Measurements from ENCODE around the gene EEF1G. TPM values are rescaled to one million over a fixed set of nuclear protein-coding genes. Genes with fewer than 3 reads are reported as not detected.

Gene EEF1G
- total RNA-seq, 1 donor from 2014 or later: 1,533 TPM

DNA sequence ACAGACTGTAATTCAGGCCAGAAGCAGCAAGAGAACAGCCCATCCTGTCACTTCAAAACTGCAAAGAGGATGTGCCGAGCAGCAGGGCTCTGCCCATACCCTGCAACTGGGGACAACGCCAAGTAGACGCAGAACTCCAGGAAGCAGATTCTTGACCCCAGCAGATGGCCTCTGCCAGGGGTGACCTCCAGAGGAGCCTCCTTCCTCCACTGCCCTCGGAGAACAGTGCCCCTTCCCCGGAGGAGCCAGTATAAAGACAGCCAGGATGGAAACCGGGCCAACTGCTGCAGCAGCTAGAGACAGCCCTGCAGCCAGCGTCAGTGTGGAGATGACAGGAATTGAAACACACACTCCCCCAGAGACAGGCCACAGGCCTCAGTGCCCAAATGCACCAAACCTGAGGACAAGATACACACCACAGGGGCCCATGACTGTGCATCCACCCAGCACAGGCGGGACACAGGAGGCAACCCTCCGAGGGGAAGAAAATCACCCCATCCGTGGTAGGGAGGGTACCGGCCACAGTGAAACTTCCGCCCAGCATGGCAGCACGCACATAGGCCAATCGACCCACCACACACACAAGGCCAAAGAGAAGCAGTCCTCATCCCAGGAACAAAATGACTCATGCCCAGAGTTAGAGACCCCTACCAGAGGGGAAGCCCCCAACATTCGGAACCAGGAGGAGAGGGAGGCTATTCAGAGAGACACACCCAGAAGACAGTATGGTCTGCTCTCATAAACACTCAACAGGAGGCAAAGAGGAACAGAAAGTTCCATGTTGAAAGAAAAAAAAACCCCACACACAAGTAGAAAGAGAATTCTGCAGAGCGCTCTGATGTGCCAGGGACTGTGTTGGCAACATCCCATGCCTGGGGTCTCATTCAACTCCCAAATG is 32.6 kb downstream of the EEF1G start:
- DNase-seq (ENCODE audit: low read depth in 2 of 2): peak; percentile 40 to 43

DNA sequence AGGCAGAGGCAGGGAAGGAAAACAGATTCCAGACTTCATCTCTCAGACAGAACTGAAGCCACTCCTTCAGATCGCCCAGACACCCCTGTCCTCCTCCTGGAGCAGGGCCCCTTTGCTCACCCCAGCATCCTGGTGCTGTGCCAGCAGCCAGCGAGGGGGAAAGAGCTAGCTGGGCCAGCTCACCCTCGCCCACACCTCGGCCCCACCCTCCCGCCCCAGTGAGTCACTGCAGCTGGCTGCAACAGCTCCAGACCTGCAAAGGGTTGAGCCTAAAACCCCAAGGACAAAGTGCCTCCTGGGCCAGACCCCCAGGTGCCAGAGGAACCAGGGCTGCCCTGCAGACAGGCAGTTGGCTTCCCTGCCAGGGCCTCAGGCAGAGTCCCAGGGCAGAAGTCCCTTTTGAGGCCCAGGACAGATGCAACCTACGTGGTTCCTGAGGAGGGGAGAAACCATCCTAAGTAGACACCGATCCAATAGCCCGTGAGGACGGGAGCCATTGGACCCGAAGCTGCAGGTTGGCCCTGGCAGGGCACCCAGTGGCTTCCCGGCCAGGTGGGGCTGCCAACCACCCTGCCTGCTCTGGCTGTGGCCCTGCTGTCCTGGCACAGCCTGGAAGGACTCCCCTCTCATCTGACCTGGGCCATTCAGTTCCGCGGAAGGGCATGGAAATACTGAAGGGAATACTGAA is 34.3 kb downstream of the EEF1G start:
- DNase-seq (ENCODE audit: low read depth in 2 of 2): peak; percentile 46 to 75

DNA sequence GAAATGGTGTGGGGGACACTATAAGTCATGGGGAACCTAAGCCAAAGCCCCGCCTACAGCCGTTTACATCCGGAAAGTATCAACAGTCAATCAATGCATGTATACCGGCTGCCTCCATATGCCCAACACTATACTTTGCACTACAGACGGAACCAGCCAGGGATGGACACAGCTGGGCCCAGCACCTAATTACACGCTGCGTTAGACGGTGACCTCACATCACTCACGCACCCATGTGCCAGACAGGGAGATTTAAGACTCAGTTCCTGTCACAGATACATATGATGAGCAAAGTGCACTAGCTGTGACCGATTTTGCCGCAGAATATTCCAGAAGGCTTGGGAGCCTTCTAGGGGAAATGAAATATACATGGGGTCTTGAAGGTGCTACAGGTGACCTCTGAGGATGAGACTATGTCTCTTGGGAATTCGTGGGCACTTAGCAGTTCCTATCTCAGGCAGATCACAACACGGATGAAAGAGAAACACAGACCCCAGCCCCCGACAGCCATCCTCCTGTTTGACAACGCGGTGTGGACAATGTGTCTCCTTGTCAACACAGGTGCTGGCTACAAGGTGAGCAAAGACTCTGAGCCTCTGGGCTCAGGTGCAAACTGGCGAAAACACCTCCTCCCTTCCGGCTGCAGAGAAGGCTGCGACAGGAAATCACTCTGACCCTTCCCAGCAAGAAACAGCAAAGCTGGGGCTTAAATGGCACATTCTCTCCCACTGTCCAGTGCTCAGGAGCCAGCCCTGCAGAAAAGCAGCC is 35.0 kb downstream of the EEF1G start:
- peak in 1 of 2 donors; percentile 24 for DNase-seq (ENCODE audit: low read depth in 2 of 2)

DNA sequence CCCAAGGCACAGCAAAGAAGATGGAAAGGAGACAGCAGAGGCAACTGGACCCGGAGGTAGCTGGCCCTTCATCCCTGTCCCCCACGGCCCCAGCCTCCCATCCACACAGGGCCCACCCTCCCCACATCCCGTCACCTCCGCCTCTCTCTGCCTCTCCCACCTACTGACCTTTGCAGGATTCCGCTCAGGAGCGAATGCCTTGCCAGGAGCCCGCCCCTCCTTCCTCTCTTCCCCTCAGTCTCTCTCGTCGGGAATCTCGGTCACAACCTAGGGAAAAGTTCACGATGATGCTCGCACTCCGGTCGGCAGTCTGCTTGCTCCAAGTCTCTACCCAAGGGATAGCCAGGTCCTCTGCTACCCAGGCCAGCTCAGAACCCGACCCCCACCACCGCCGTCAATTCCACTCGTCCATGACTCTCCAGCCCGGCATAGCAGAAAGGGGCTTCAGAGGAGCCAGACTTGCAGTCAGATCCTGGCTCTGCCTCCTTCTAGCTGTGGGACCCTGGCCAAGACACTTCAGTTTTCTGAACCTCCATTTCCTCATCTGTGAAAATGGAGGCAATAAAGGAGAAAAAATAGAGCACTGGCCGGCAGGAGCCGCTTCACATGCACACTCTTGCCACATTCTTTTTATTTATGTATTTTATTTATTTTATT is 37.3 kb downstream of the EEF1G start:
- DNase-seq (ENCODE audit: low read depth in 2 of 2): peak in 1 of 2 donors; percentile 8

DNA sequence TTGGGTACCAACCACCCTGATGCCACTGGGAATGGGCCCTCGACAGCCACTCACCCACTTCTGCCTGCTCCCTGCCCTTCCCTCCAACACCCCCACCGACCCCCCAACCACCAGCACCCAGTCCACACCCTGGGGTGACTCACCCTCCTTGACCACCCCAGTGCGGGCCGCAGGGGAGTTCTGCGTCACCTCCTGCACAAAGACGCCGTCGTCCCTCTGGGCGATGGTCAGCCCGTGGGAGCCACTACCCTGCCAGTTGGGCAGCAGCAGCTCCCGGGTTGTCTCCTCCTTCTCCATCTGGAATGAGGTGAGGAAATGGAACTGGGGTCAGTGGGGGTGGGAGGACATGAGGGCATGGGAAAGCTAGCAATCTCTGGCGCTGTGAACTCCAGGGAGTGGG is 37.9 kb downstream of the EEF1G start:
- DNase-seq (ENCODE audit: low read depth in 2 of 2): peak in 1 of 2 donors; percentile 20

DNA sequence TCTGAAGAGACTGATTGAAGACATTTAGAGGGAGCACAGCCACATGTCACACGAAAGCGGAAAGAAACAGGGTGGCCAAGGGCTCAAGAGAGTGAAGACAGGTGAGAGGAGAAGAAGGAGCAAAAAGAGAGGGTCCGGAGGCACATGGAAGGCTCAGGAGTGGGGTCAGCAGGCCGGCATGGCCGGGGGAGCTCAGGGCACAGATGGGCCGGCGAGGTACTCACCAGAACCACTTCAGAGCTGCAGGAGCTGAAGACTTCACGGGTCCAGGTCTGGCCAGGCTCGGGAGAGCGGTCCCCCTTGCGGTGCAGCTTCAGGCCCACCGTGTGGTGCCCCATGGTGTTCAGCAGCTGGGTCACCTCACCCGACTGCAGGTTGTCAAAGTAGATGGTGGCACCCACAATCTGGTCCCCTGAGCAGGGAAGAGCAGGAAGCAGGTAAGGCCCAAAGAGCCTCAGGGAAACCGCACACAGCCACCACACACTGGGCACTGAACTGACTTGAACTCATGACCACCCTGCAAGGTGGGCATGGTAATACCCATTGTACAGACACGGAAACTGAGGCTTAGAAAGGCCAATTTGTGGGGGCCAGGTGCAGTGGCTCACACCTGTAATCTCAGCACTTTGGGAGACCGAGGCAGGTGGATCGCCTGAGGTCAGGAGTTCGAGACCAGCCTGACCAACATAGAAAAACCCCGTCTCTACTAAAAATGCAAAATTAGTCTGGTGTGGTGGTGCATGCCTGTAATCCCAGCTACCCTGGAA is 38.7 kb downstream of the EEF1G start:
- DNase-seq (ENCODE audit: low read depth in 2 of 2): no peak

DNA sequence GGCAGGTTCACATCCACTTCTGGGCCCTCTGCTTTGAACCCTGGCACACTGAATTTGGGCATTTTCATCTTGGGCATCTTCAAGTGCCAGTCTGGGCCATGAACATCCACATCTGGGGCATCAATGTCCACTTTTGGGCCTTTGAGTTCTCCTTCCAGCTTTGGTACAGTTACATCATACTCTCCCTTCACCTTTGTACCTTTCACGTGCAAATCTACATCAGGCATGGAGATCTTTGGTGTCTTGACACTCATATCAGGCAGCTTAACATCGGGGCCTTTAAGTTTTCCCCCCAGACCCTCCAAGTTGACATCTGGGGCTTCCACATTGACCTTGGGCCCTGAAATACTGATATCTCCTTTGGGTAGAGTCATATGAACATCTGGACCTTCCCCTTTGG is 41.6 kb downstream of the EEF1G start:
- DNase-seq (ENCODE audit: low read depth in 2 of 2): no peak

DNA sequence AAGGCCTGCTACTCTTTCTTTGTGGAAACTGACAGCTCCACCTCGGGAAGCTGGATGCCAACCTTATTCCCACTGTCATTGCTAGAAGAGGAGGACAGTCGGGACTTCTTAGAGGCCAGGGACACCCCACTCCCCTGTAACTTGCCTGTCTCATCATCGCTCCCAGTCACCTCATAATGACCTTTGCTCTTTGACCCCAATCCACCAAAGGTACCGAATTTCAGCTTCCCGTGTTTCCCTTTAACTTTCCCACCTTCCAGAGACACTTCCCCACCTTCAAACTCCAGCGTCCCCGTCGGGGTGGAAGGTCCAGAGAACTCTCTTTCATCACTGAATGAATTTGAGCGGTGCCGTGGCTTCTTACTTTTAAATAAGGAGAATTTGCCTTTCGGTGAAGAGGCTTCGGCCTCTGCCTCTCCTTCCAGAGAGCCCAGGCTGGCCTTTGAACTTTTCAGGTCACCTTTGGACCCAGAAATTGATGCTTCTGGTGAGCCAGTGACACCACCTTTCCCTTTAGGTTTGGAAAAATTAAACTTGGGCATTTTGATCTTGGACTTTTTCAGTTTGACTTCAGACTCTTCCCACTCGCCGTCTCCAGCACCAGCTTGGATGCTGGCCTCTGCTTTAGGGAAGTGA is 56.8 kb downstream of the EEF1G start:
- DNase-seq (ENCODE audit: low read depth in 2 of 2): no peak

DNA sequence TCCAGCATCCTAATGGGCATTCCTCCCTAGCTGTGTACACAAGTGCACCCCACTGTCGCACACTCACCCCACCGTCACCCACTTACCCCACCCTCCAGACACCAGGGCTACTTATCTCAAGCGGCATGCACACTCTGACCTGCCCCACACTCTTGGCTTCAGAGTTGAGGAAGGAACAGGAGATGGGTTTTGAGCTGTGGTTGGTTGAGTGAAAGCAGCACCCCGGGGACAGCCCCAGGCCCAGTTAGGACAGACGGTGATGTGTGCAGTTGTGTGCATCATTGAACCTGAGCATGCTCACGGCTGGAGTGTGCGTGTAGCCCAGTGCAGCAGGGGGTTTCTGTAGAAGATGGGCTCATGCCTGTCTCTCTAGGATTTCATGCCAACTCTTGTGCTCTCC is 59.5 kb downstream of the EEF1G start:
- DNase-seq (ENCODE audit: low read depth in 2 of 2): no peak

DNA sequence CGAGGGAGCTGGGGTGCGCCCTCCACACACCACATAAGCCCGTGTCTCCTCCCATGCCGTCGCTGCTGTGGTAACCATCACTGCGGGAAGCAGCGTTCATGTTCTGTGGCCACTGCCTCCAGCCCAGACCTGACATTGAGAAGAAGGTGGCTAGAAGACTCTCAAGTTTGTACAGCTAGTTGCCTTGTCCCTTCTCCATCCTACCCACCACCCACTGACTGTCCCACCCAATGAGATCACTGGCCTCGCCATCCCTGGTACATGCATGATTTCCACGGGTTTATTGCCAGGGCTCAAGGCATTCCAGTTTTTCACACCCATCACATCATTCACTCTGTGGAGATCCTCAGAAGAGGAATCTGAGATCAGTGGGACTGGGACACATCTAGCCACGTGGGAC is 60.1 kb downstream of the EEF1G start:
- DNase-seq (ENCODE audit: low read depth in 2 of 2): no peak

DNA sequence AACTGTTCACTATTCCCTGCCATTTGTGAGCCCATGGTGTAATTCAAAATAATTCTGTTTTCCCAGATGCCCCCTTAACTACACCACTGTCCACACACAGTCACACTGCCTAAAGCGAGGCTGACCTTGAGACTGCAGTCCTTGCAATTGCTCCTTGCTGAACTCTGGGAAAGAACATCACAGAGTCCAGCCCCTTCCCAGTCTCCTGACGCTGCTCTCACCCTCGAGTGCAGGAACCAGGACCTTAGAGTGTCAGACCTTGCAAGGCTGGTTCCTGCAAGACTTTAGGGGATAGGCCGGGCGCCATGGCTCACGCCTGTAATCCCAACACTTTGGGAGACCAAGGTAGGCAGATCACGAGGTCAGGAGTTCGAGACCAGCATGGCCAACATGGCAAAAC is 60.7 kb downstream of the EEF1G start:
- DNase-seq (ENCODE audit: low read depth in 2 of 2): no peak

Other genes starting within 250 kb of the EEF1G start
- 10.5 and 33.3 TPM in 2 replicates for gene ASRGL1, start 236.4 kb downstream of the EEF1G start, total RNA-seq
- not detected in 2 replicates for gene SCGB1A1, start 154.9 kb downstream of the EEF1G start, total RNA-seq
- 214 and 215 TPM in 2 replicates for gene AHNAK, start 27.1 kb downstream of the EEF1G start, total RNA-seq
- gene TUT1, start 17.6 kb upstream of the EEF1G start, total RNA-seq: 7.6 and 14.5 TPM in 2 replicates
- 147 and 148 TPM in 2 replicates for gene MTA2, start 28.0 kb upstream of the EEF1G start, total RNA-seq
- gene EML3, start 38.9 kb upstream of the EEF1G start, total RNA-seq: 19.0 and 25.2 TPM in 2 replicates
- 2.4 and 3.3 TPM in 2 replicates for gene ROM1, start 39.4 kb upstream of the EEF1G start, total RNA-seq
- 12.0 and 15.1 TPM in 2 replicates for gene B3GAT3, start 48.1 kb upstream of the EEF1G start, total RNA-seq
- 170 and 189 TPM in 2 replicates for gene GANAB, start 72.7 kb upstream of the EEF1G start, total RNA-seq
- gene INTS5, start 79.4 kb upstream of the EEF1G start, total RNA-seq: 13.5 and 19.6 TPM in 2 replicates
- 25.5 and 37.5 TPM in 2 replicates for gene C11orf98, start 91.3 kb upstream of the EEF1G start, total RNA-seq
- 4.8 and 6.3 TPM in 2 replicates for gene CSKMT, start 91.4 kb upstream of the EEF1G start, total RNA-seq
- 8.3 and 9.9 TPM in 2 replicates for gene UQCC3, start 97.8 kb upstream of the EEF1G start, total RNA-seq
- 1.5 and 1.6 TPM in 2 replicates for gene LBHD1, start 98.4 kb upstream of the EEF1G start, total RNA-seq
- gene UBXN1, start 105.2 kb upstream of the EEF1G start, total RNA-seq: 126 and 131 TPM in 2 replicates
- 0.22 and 0.60 TPM in 2 replicates for gene LRRN4CL, start 115.6 kb upstream of the EEF1G start, total RNA-seq
- 17.7 and 26.4 TPM in 2 replicates for gene BSCL2, start 133.5 kb upstream of the EEF1G start, total RNA-seq
- not detected in 2 replicates for gene GNG3, start 133.8 kb upstream of the EEF1G start, total RNA-seq
- gene HNRNPUL2, start 153.6 kb upstream of the EEF1G start, total RNA-seq: 7.0 and 9.7 TPM in 2 replicates
- gene TTC9C, start 154.6 kb upstream of the EEF1G start, total RNA-seq: 23.4 and 24.6 TPM in 2 replicates
- gene ZBTB3, start 180.3 kb upstream of the EEF1G start, total RNA-seq: 7.4 and 11.7 TPM in 2 replicates
- 58.0 and 60.7 TPM in 2 replicates for gene POLR2G, start 187.7 kb upstream of the EEF1G start, total RNA-seq
- 19.8 and 31.9 TPM in 2 replicates for gene TAF6L, start 197.5 kb upstream of the EEF1G start, total RNA-seq
- 20.3 and 39.3 TPM in 2 replicates for gene TMEM179B, start 213.5 kb upstream of the EEF1G start, total RNA-seq
- gene TMEM223, start 218.1 kb upstream of the EEF1G start, total RNA-seq: 8.7 and 13.5 TPM in 2 replicates
- gene NXF1, start 231.5 kb upstream of the EEF1G start, total RNA-seq: 7.6 and 12.3 TPM in 2 replicates

Measured in lung microvascular endothelial cell (primary cell).